ENCODE data around the gene MYO15A. TPM values are rescaled to one million over a fixed set of nuclear protein-coding genes. Genes with fewer than 3 reads are reported as not detected.

Gene MYO15A
- 2.2 TPM for total RNA-seq

GRCh38 chr17:18108401-18109312 lies at the start of gene MYO15A:
TSS of gene MYO15A (plus strand) at chr17:18108756. CDS start at chr17:18118801, 10,045 bp downstream.

GRCh38 chr17:18087610-18088491 lies 20.7 kb upstream of the MYO15A start, which contains the start of gene DRG2:
TSS of gene DRG2 (plus strand) at chr17:18087948. CDS start at chr17:18088024, 76 bp downstream.

GRCh38 chr17:18183334-18184142 lies 75.0 kb downstream of the MYO15A start, which contains the start of gene ALKBH5:
TSS of gene ALKBH5 (plus strand) at chr17:18183828. CDS start at chr17:18184244, 416 bp downstream.

GRCh38 chr17:18225121-18225641 lies 116.6 kb downstream of the MYO15A start, which contains the start of gene LLGL1:
TSS of gene LLGL1 (plus strand) at chr17:18225635. CDS start at chr17:18225683, 48 bp downstream.

Other genes starting within 250 kb of the MYO15A start
- 34.0 TPM for gene TOM1L2, start 136.4 kb upstream of the MYO15A start, total RNA-seq
- gene DRC3, start 135.9 kb upstream of the MYO15A start, total RNA-seq = 12.6 TPM
- gene ATPAF2, start 69.6 kb upstream of the MYO15A start, total RNA-seq = 25.5 TPM
- 8.1 TPM for gene GID4, start 69.3 kb upstream of the MYO15A start, total RNA-seq
- gene DRG2, start 20.8 kb upstream of the MYO15A start, total RNA-seq = 38.5 TPM
- 87.3 TPM for gene ALKBH5, start 75.1 kb downstream of the MYO15A start, total RNA-seq
- 41.2 TPM for gene LLGL1, start 116.9 kb downstream of the MYO15A start, total RNA-seq
- 152 TPM for gene FLII, start 150.0 kb downstream of the MYO15A start, total RNA-seq
- 29.6 TPM for gene MIEF2, start 151.9 kb downstream of the MYO15A start, total RNA-seq
- 26.6 TPM for gene TOP3A, start 206.2 kb downstream of the MYO15A start, total RNA-seq
- gene SMCR8, start 206.5 kb downstream of the MYO15A start, total RNA-seq = 19.7 TPM